DND-41 (cell line): ENCODE measurements around the gene OLFML2A.

Experiments
- ATAC-seq: fragments of 200-7000 bp; cut with Tn5 transposase; 3 replicates; pipeline ENCODE4 v1.9.1; 2021; ENCODE audit warnings: low read depth; ENCODE audit not compliant: insufficient read depth
- DNase-seq: peaks from one replicate; pipeline ENCODE4 v3.0.0-alpha.2; 2020
- H2AFZ ChIP-seq: 2 replicates; pipeline ENCODE4 v1.6.0; 2012; ENCODE audit warnings: low read depth, low read length
- H3K27ac ChIP-seq: 2 replicates; pipeline ENCODE4 v1.5.1; 2012; ENCODE audit warnings: low read length, inconsistent platforms
- H3K27me3 ChIP-seq: fragments of 200-600 bp; sonication (generic); 2 replicates; pipeline ENCODE4 v1.6.0; 2012; ENCODE audit warnings: low read length, mild to moderate bottlenecking, inconsistent platforms; ENCODE audit not compliant: insufficient read depth, poor library complexity
- H3K36me3 ChIP-seq: 2 replicates; pipeline ENCODE4 v1.5.1; 2012; ENCODE audit warnings: low read length, inconsistent platforms; ENCODE audit not compliant: insufficient read depth
- H3K4me1 ChIP-seq: 2 replicates; pipeline ENCODE4 v1.5.1; 2012; ENCODE audit warnings: mild to moderate bottlenecking, low read length; ENCODE audit not compliant: insufficient read depth
- H3K4me2 ChIP-seq: 2 replicates; pipeline ENCODE4 v1.6.0; 2012; ENCODE audit warnings: mild to moderate bottlenecking, moderate library complexity, low read length, inconsistent platforms; ENCODE audit not compliant: insufficient read depth
- H3K4me3 ChIP-seq, 2 experiments: fragments of 200-600 bp in 1 of 2; shearing (Covaris generic) in 1 of 2; 2 replicates each; pipeline ENCODE4 v1.5.1; 2012 to 2016; ENCODE audit warnings: inconsistent platforms in 2 of 2, low read length in 2 of 2, mild to moderate bottlenecking in 2 of 2, low read depth in 1 of 2, moderate library complexity in 1 of 2
- H3K79me2 ChIP-seq: 2 replicates; pipeline ENCODE4 v1.6.0; 2012; ENCODE audit warnings: low read length, inconsistent platforms; ENCODE audit not compliant: insufficient read depth
- H3K9ac ChIP-seq: 2 replicates; pipeline ENCODE4 v1.6.0; 2012; ENCODE audit warnings: low read depth, mild to moderate bottlenecking, inconsistent platforms, low read length, moderate library complexity
- H3K9me3 ChIP-seq: 2 replicates; pipeline ENCODE4 v1.5.1; 2012; ENCODE audit warnings: low read length, moderate library complexity, mild to moderate bottlenecking, inconsistent platforms; ENCODE audit not compliant: insufficient read depth, severe bottlenecking
- H4K20me1 ChIP-seq: 2 replicates; pipeline ENCODE4 v1.6.0; 2012; ENCODE audit warnings: low read length; ENCODE audit not compliant: insufficient read depth
- CTCF ChIP-seq: IDR thresholded peaks from 2 replicates; pipeline ENCODE4 v1.5.1; 2012; ENCODE audit warnings: borderline replicate concordance, low read length, moderate library complexity, mild to moderate bottlenecking; ENCODE audit not compliant: poor library complexity, severe bottlenecking; ENCODE audit errors: extremely low read depth
- EZH2 ChIP-seq: IDR thresholded peaks from 3 replicates; pipeline ENCODE4 v1.6.1; 2012; ENCODE audit warnings: borderline replicate concordance, low read depth, mild to moderate bottlenecking, moderate library complexity, low read length, inconsistent platforms; ENCODE audit not compliant: severe bottlenecking

OLFML2A gene

GRCh38 chr9:124789531-124789930, 12.6 kb downstream of the OLFML2A start:
- Histone ChIP-seq H4K20me1 (no peaks in the 10 kb centered on the region), H3K36me3 (no peaks in the 10 kb centered on the region), H3K79me2 (no peaks in the 10 kb centered on the region), H3K4me2 (no peak overlapping the region), H3K27ac (no peak overlapping the region), H3K4me3 (no peak overlapping the region), H3K4me1 (no peaks in the 10 kb centered on the region), H2AFZ (no peak overlapping the region), H3K27me3 (no peaks in the 10 kb centered on the region), H3K9me3 (no peaks in the 10 kb centered on the region), H3K9ac (no peak overlapping the region)
- ATAC-seq (no peak), DNase-seq (no peak)
- no peak for TF ChIP-seq EZH2
- TF ChIP-seq CTCF: no peak

- Histone ChIP-seq H3K79me2 (no peaks in the 10 kb centered on the region), H3K9ac (no peak overlapping the region), H3K4me3 (no peak overlapping the region), H3K9me3 (no peaks in the 10 kb centered on the region), H3K27me3 (no peaks in the 10 kb centered on the region), H3K27ac (no peak overlapping the region), H4K20me1 (no peaks in the 10 kb centered on the region), H3K36me3 (no peaks in the 10 kb centered on the region), H3K4me2 (no peak overlapping the region), H2AFZ (no peak overlapping the region), H3K4me1 (no peaks in the 10 kb centered on the region)
- TF ChIP-seq EZH2: no peak
- TF ChIP-seq CTCF: no peak
- ATAC-seq (no peak), DNase-seq (no peak)
These were observed 13.4 kb downstream of the OLFML2A start for GRCh38 chr9:124790301-124790700.

- H3K9ac ChIP-seq: no peak overlapping the region
- no peak for TF ChIP-seq CTCF
- no peak for TF ChIP-seq EZH2
- no peaks in the 10 kb centered on the region for H3K36me3 ChIP-seq
- no peak overlapping the region for H3K4me3 ChIP-seq
- ATAC-seq: no peak
- no peak overlapping the region for H3K4me2 ChIP-seq
- H4K20me1 ChIP-seq: no peaks in the 10 kb centered on the region
- H2AFZ ChIP-seq: no peak overlapping the region
- no peaks in the 10 kb centered on the region for H3K9me3 ChIP-seq
- no peaks in the 10 kb centered on the region for H3K4me1 ChIP-seq
- no peak overlapping the region for H3K27ac ChIP-seq
- DNase-seq: no peak
- no peaks in the 10 kb centered on the region for H3K27me3 ChIP-seq
- no peaks in the 10 kb centered on the region for H3K79me2 ChIP-seq
These were observed 14.0 kb downstream of the OLFML2A start for GRCh38 chr9:124790801-124791505.
